ENCODE results near the gene SACM1L.

DNA sequence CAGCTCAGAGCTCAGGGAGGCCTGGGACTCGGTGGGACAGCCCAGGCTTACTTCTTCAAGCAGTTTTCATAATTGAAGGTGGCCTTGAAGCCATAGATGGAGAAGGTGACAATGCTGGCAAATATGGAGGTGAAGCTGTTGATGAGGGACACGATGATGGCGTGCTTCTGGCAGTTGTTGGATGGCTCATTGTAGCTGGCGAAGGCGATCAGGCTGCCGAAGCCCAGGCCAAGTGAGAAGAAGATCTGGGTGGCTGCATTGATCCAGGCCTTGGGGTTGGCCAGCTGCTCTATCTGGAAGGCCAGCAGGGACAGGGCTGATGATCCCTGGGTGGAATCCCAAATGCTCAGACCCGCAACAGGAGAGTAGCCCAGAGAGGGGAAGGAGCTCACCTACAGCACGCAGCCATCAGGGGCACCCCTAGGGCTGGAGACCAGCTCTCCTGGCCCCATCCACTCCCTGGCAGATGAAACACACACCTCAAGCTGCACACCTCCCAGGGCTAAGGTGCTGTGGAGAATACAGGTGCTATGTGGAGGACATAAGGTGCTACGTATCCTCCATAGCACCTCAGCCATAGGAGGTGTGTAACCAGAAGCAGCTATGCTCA is 82.1 kb downstream of the SACM1L start:
- TF ChIP-seq, protein P1, sequence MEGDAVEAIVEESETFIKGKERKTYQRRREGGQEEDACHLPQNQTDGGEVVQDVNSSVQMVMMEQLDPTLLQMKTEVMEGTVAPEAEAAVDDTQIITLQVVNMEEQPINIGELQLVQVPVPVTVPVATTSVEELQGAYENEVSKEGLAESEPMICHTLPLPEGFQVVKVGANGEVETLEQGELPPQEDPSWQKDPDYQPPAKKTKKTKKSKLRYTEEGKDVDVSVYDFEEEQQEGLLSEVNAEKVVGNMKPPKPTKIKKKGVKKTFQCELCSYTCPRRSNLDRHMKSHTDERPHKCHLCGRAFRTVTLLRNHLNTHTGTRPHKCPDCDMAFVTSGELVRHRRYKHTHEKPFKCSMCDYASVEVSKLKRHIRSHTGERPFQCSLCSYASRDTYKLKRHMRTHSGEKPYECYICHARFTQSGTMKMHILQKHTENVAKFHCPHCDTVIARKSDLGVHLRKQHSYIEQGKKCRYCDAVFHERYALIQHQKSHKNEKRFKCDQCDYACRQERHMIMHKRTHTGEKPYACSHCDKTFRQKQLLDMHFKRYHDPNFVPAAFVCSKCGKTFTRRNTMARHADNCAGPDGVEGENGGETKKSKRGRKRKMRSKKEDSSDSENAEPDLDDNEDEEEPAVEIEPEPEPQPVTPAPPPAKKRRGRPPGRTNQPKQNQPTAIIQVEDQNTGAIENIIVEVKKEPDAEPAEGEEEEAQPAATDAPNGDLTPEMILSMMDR (conservative IDR thresholded peaks at IDR 0.05 in 1 of 2, IDR thresholded peaks at IDR 0.05 in 1 of 2; ENCODE audit: extremely low read depth in 1 of 2, insufficient read depth in 1 of 2, low read depth in 1 of 2, low read length in 2 of 2): no peak
- TF ChIP-seq EZH2 (IDR thresholded peaks at IDR 0.05; ENCODE audit: borderline replicate concordance, low read length): no peak

Measured in mammary epithelial cell (primary cell).